Ovary (tissue), 9 donors: ENCODE measurements around the gene DUSP16. TPM values are rescaled to one million over a fixed set of nuclear protein-coding genes. Genes with fewer than 3 reads are reported as not detected.

Experiments
- DNase-seq, 5 donors: peaks; one replicate each; pipeline ENCODE4 v3.0.0-alpha.2; 2019 to 2020
- H3K27ac ChIP-seq, 2 donors: fragments of 200-600 bp; one replicate each; pipeline versions ENCODE4 v1.5.1 to v1.8.0; 2019 to 2022
- H3K27me3 ChIP-seq: fragments of 200-600 bp; one replicate; pipeline ENCODE4 v1.8.0; 2022
- H3K36me3 ChIP-seq: fragments of 200-600 bp; sonication (generic); one replicate; pipeline ENCODE4 v1.5.1; 2019
- H3K4me1 ChIP-seq: one replicate; pipeline ENCODE4 v1.8.1; 2013; ENCODE audit warnings: mild to moderate bottlenecking, moderate library complexity; ENCODE audit not compliant: insufficient read depth
- H3K4me3 ChIP-seq: fragments of 200-600 bp; sonication (generic); one replicate; pipeline ENCODE4 v1.5.1; 2017
- H3K9me3 ChIP-seq, 2 donors: fragments of 200-600 bp in 1 of 2; sonication (generic) in 1 of 2; one replicate each; pipeline versions ENCODE4 v1.5.1 to v1.8.1; 2013 to 2019; ENCODE audit warnings: mild to moderate bottlenecking in 1 of 2, moderate library complexity in 1 of 2
- CTCF ChIP-seq, 3 donors: fragments of 450-650 bp in 2 of 3; fragments of 200-600 bp in 1 of 3; IDR thresholded peaks; one replicate each; pipeline versions ENCODE4 v1.5.1 to v1.8.0; 2016 to 2022; ENCODE audit warnings: antibody characterized with exemption in 3 of 3, mild to moderate bottlenecking in 1 of 3
- EP300 ChIP-seq: sonication (generic); formaldehyde crosslinking; IDR thresholded peaks from one replicate; pipeline ENCODE4 v1.6.1; 2017; ENCODE audit warnings: antibody characterized with exemption
- POLR2A ChIP-seq: fragments of 450-650 bp; IDR thresholded peaks from one replicate; pipeline ENCODE4 v1.6.1; 2017; ENCODE audit warnings: antibody characterized with exemption, mild to moderate bottlenecking, moderate library complexity
- WGBS, 3 donors: extraction: QIAGEN DNeasy Blood & Tissue Kit in 1 of 3; methylation state at CpG; one replicate each; pipeline versions ENCODE4 v1.1.5 to v1.1.7; 2013 to 2017; 5-methylcytosine and 5-hydroxymethylcytosine counted together
- intact Hi-C, 4 donors: fragments of 100-400 bp; cut with DNase I; formaldehyde crosslinking; loops; one replicate each; pipeline versions ENCODE4 v1.11.0 to v1.15.1; 2022 to 2023
- polyA plus RNA-seq, 2 donors: library from polyadenylated mRNA; stranded (reverse); fragments of 200-250 nt in 1 of 2; fragments of 350-450 nt in 1 of 2; fragmentation: Illumina TruSeq in 1 of 2; extraction: RNeasy Lipid Tissue Mini Kit (QIAGEN cat#74804) in 1 of 2; gene quantifications; one replicate each; pipeline ENCODE4 v1.2.3, GENCODE V29; 2013 to 2014
- total RNA-seq, 7 donors: library from RNA; depleted of rRNA in 2 of 7; stranded (reverse); fragments of >200 nt in 2 of 7; fragmentation: NEBNext Ultra II Directional in 3 of 7; extraction: Animal tissue kit (Norgen Biotek cat#: 25700) in 3 of 7; gene quantifications; one replicate each; pipeline versions ENCODE4 v1.1.0 to v1.2.4, GENCODE V29; 2016 to 2023
- donor health status: DM: no; HTN: no; CAD: no; lungs with moderate emphysema.
- donor health status: DM: no; HTN: no; CAD: no.
- donor health status: Bipolar disorder and iron deficiency.
- donor health status: DM: yes; HTN: yes; CAD: no.
- donor health status: DM: no; HTN: no; CAD: no.
- donor health status: DM: yes; HTN: yes; CAD: no.

Gene DUSP16
- total and polyA plus RNA-seq, 9 donors: 12.5 to 54.0 (median 27.3) TPM

- Histone ChIP-seq H3K4me3 (no peak overlapping the region), H3K27ac (no peak overlapping the region), H3K36me3 (no peaks in the 10 kb centered on the region), H3K4me1 (no peaks in the 10 kb centered on the region), H3K27me3 (no peaks in the 10 kb centered on the region), H3K9me3 (no peaks in the 10 kb centered on the region)
- no peak for DNase-seq
- no peak for TF ChIP-seq POLR2A
- no peak for TF ChIP-seq CTCF (IDR thresholded peaks at IDR 0.05)
- no peak for TF ChIP-seq EP300
- WGBS, 3 donors: 84 to 91% (median 85%) methylated on average over 1 of the region's 1 CpG
- intact Hi-C loops: no loop called here
These were observed 137.0 kb downstream of the DUSP16 start for GRCh38 chr12:12425616-12426015.

- H3K27me3 ChIP-seq: no peaks in the 10 kb centered on the region
- 64 to 95% (median 94%) methylated on average over 2 of the region's 2 CpGs for WGBS, 3 donors
- no peak overlapping the region for H3K27ac ChIP-seq
- H3K36me3 ChIP-seq: no peaks in the 10 kb centered on the region
- H3K4me1 ChIP-seq: no peaks in the 10 kb centered on the region
- H3K9me3 ChIP-seq: no peaks in the 10 kb centered on the region
- TF ChIP-seq CTCF (IDR thresholded peaks at IDR 0.05) (no peak), POLR2A (no peak), EP300 (no peak)
- intact Hi-C loops: no loop called here
- no peak for DNase-seq
- H3K4me3 ChIP-seq: no peak overlapping the region
These were observed 137.7 kb downstream of the DUSP16 start for GRCh38 chr12:12425001-12425400.

Other genes starting within 250 kb of the DUSP16 start
- 10 to 100 TPM in 5 of 7 donors, 1 to 10 TPM in 2; 5.0 to 19.6 (median 17.2) TPM for gene MANSC1, start 212.6 kb downstream of the DUSP16 start, total RNA-seq
- gene MANSC1, start 212.6 kb downstream of the DUSP16 start, polyA plus RNA-seq: 10 to 100 TPM; 13.3 to 33.3 TPM
- 10 to 100 TPM in 6 of 7 donors, 1 to 10 TPM in 1; 6.2 to 20.4 (median 11.6) TPM for gene BORCS5, start 205.8 kb downstream of the DUSP16 start, total RNA-seq
- 1 to 10 TPM; 7.2 to 9.7 TPM for gene BORCS5, start 205.8 kb downstream of the DUSP16 start, polyA plus RNA-seq
- 10 to 100 TPM; 23.7 to 46.6 (median 38.2) TPM for gene CREBL2, start 49.0 kb upstream of the DUSP16 start, total RNA-seq
- 10 to 100 TPM; 34.7 to 58.9 TPM for gene CREBL2, start 49.0 kb upstream of the DUSP16 start, polyA plus RNA-seq
- under 1 TPM in 2 of 7 donors, not detected in 5; 0.35 to 0.38 TPM for gene GPR19, start 133.3 kb upstream of the DUSP16 start, total RNA-seq
- gene GPR19, start 133.3 kb upstream of the DUSP16 start, polyA plus RNA-seq: under 1 TPM; 0.06 to 0.13 TPM
- gene CDKN1B, start 154.5 kb upstream of the DUSP16 start, total RNA-seq: 10 to 100 TPM; 54.3 to 90.2 (median 76.8) TPM
- gene CDKN1B, start 154.5 kb upstream of the DUSP16 start, polyA plus RNA-seq: 10 to 100 TPM; 73.5 to 74.2 TPM
- 10 to 100 TPM in 4 of 7 donors, 1 to 10 TPM in 3; 2.7 to 20.7 (median 10.0) TPM for gene APOLD1, start 222.8 kb upstream of the DUSP16 start, total RNA-seq
- gene APOLD1, start 222.8 kb upstream of the DUSP16 start, polyA plus RNA-seq: 1 to 10 TPM; 6.1 to 7.3 TPM